Placental pericyte (primary cell): ENCODE data around the gene GATB. TPM values are rescaled to one million over a fixed set of nuclear protein-coding genes. Genes with fewer than 3 reads are reported as not detected.

Source experiments
- total RNA-seq: library from RNA; depleted of rRNA; stranded (reverse); fragments of >200 nt; gene quantifications from 2 replicates; pipeline ENCODE4 v1.2.3, GENCODE V29; 2012

The GATB gene, protein sequence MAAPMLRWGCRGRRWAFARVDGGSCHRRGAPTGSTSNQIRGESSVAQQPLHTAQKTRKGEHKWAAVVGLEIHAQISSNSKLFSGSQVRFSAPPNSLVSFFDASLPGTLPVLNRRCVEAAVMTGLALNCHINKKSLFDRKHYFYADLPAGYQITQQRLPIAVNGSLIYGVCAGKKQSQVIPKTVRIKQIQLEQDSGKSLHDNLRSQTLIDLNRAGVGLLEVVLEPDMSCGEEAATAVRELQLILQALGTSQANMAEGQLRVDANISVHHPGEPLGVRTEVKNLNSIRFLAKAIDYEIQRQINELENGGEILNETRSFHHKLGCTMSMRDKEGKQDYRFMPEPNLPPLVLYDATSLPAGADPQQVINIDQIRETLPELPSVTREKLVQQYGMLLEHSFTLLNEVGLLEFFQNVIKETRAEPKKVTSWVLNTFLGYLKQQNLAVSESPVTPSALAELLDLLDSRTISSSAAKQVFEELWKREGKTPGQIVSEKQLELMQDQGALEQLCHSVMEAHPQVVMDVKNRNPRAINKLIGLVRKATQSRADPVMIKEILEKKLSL
- total RNA-seq, result 12.5 and 13.9 TPM in 2 replicates

GRCh38 chr4:151760712-151761661 is at the start of gene GATB:
GATB (minus strand) TSS chr4:151761007; CDS start chr4:151760982, 25 bp downstream.

